CD8-positive, alpha-beta memory T cell (primary cell): Measurements from ENCODE around the gene EPHA1. TPM values are rescaled to one million over a fixed set of nuclear protein-coding genes. Genes with fewer than 3 reads are reported as not detected.
A peak's percentile ranks its signal among the peaks of the same experiment; 100 is the strongest.
"Not testable (repeated sequence)": the region's sequence is repeated elsewhere in the genome, so short reads cannot be mapped to it uniquely, and the experiment has no call there.

ENCODE experiments used
- CTCF ChIA-PET: fragments of 350-600 bp; sonication (Branson Sonifier 250); formaldehyde crosslinking; loops from one replicate; lab custom pipeline; 2021; ENCODE audit warnings: antibody characterized with exemption; lab: Charles Lee
- POLR2A ChIA-PET: fragments of 350-600 bp; sonication (Branson Sonifier 250); formaldehyde crosslinking; loops from one replicate; lab custom pipeline; 2021; ENCODE audit warnings: antibody characterized with exemption; lab: Charles Lee
- DNase-seq, 5 donors: peaks; one replicate each; pipeline versions ENCODE4 v3.0.0 to v3.0.0-alpha.2; 2020 to 2022; ENCODE audit warnings: mixed read lengths in 1 of 5
- H3K27ac ChIP-seq: one replicate; pipeline ENCODE4 v1.7.0; 2013; ENCODE audit warnings: low read depth, mild to moderate bottlenecking, low read length, moderate library complexity
- H3K27me3 ChIP-seq: 2 replicates; pipeline ENCODE4 v1.7.0; 2013; ENCODE audit warnings: low read length, mild to moderate bottlenecking; ENCODE audit not compliant: insufficient read depth, poor library complexity, severe bottlenecking
- H3K36me3 ChIP-seq: 2 replicates; pipeline ENCODE4 v1.7.0; 2013; ENCODE audit warnings: mild to moderate bottlenecking, low read length, moderate library complexity; ENCODE audit not compliant: insufficient read depth
- H3K4me1 ChIP-seq: 2 replicates; pipeline ENCODE4 v1.7.0; 2013; ENCODE audit warnings: mild to moderate bottlenecking, low read length, moderate library complexity; ENCODE audit not compliant: insufficient read depth
- H3K4me3 ChIP-seq: 2 replicates; pipeline ENCODE4 v1.7.0; 2013; ENCODE audit warnings: mild to moderate bottlenecking, low read length
- H3K9me3 ChIP-seq: 2 replicates; pipeline ENCODE4 v1.7.0; 2013; ENCODE audit warnings: mild to moderate bottlenecking, low read length
- H3K27ac Mint-ChIP-seq, 8 donors: one replicate each; pipeline ENCODE4 v1.8.0; 2020 to 2021; ENCODE audit warnings: mixed read lengths in 8 of 8, mild to moderate bottlenecking in 6 of 8, inconsistent platforms in 3 of 8, moderate library complexity in 3 of 8
- H3K27me3 Mint-ChIP-seq, 2 donors: one replicate each; pipeline ENCODE4 v1.8.0; 2020 to 2021; ENCODE audit warnings: mixed read lengths in 2 of 2, mild to moderate bottlenecking in 1 of 2, moderate library complexity in 1 of 2
- H3K36me3 Mint-ChIP-seq, 3 donors: one replicate each; pipeline ENCODE4 v1.8.0; 2020 to 2021; ENCODE audit warnings: mixed read lengths in 3 of 3, inconsistent platforms in 1 of 3, mild to moderate bottlenecking in 1 of 3
- H3K4me1 Mint-ChIP-seq, 3 donors: one replicate each; pipeline ENCODE4 v1.8.0; 2020 to 2021; ENCODE audit warnings: mixed read lengths in 3 of 3, inconsistent platforms in 1 of 3, mild to moderate bottlenecking in 1 of 3
- H3K4me3 Mint-ChIP-seq, 7 donors: one replicate each; pipeline ENCODE4 v1.8.0; 2020 to 2021; ENCODE audit warnings: mixed read lengths in 7 of 7, mild to moderate bottlenecking in 6 of 7, moderate library complexity in 4 of 7, inconsistent platforms in 2 of 7
- H3K9me3 Mint-ChIP-seq, 5 donors: one replicate each; pipeline ENCODE4 v1.8.0; 2020 to 2022; ENCODE audit warnings: mixed read lengths in 5 of 5, mild to moderate bottlenecking in 3 of 5, moderate library complexity in 2 of 5, inconsistent platforms in 1 of 5
- polyA plus RNA-seq: library from polyadenylated mRNA; unstranded; fragments of 300-500 nt; fragmentation: Illumina TruSeq; gene quantifications from one replicate; pipeline ENCODE4 v1.2.3, GENCODE V29; 2021
- total RNA-seq, 2 experiments: library from RNA; stranded (reverse); gene quantifications; one replicate each; pipeline ENCODE4 v1.2.3, GENCODE V29; 2021

Gene EPHA1
- total and polyA plus RNA-seq, 3 experiments from 2014 or later, result 2.8 to 4.6 (median 3.1) TPM

GRCh38 chr7:143417734-143418383, 9.2 kb upstream of the EPHA1 start:
- H3K27ac ChIP-seq, result no peak overlapping the region
- H3K4me3 Mint-ChIP-seq, result peak overlapping the region in 1 of 7 donors; percentile 73
- no peak overlapping the region for H3K4me3 ChIP-seq
- peaks cover 8 to 18% of the 10 kb centered on the region in 2 donors for H3K27me3 Mint-ChIP-seq
- H3K9me3 Mint-ChIP-seq, result peaks cover 0 to 2% (median 0%) of the 10 kb centered on the region in 5 donors
- peaks cover 0 to 5% (median 4%) of the 10 kb centered on the region in 3 donors for H3K4me1 Mint-ChIP-seq
- H3K36me3 Mint-ChIP-seq, result peaks cover 0 to 5% (median 5%) of the 10 kb centered on the region in 3 donors
- DNase-seq, result no peak
- H3K36me3 ChIP-seq, result no peaks in the 10 kb centered on the region
- H3K9me3 ChIP-seq, result no peaks in the 10 kb centered on the region
- POLR2A ChIA-PET, result no interaction called here
- no peaks in the 10 kb centered on the region for H3K4me1 ChIP-seq
- CTCF ChIA-PET, result interaction anchor here (0.7 to 5.8 kb wide), 9 partner anchors 9 to 199 kb away, joined by 3 to 67 read pairs (median 4); partner anchors contain the start of gene ZYX
- H3K27me3 ChIP-seq, result no peaks in the 10 kb centered on the region
- H3K27ac Mint-ChIP-seq, result no peak overlapping the region

- Mint-ChIP-seq H3K27ac (no peak overlapping the region), H3K4me3 (no peak overlapping the region), H3K9me3 (no peaks in the 10 kb centered on the region), H3K4me1 (peaks cover 0 to 5% (median 4%) of the 10 kb centered on the region in 3 donors), H3K27me3 (peaks cover 13 to 18% of the 10 kb centered on the region in 2 donors), H3K36me3 (peaks cover 0 to 5% (median 3%) of the 10 kb centered on the region in 3 donors)
- Histone ChIP-seq H3K4me3 (no peak overlapping the region), H3K9me3 (no peaks in the 10 kb centered on the region), H3K27ac (no peak overlapping the region), H3K27me3 (no peaks in the 10 kb centered on the region), H3K36me3 (no peaks in the 10 kb centered on the region), H3K4me1 (no peaks in the 10 kb centered on the region)
- DNase-seq, result peak in 2 of 5 donors; percentile 49 to 56
- ChIA-PET CTCF (interaction anchor here (0.7 to 5.8 kb wide), 24 partner anchors 9 to 197 kb away, joined by 3 to 67 read pairs (median 4); partner anchors contain the start of gene ZYX), POLR2A (interaction anchor here (0.6 to 0.7 kb wide), 2 partner anchors 36 to 197 kb away, joined by 3 to 13 read pairs; no protein-coding TSS in a partner anchor)
These were observed 8.0 kb upstream of the EPHA1 start for GRCh38 chr7:143416565-143417149.

- no peaks in the 10 kb centered on the region for H3K27me3 ChIP-seq
- no peak overlapping the region for H3K4me3 ChIP-seq
- Mint-ChIP-seq H3K27me3 (peaks cover 13 to 18% of the 10 kb centered on the region in 2 donors), H3K4me3 (no peak overlapping the region), H3K36me3 (peaks cover 0 to 3% (median 2%) of the 10 kb centered on the region in 3 donors), H3K27ac (no peak overlapping the region), H3K4me1 (peaks cover 0 to 5% (median 4%) of the 10 kb centered on the region in 3 donors), H3K9me3 (no peaks in the 10 kb centered on the region)
- no peaks in the 10 kb centered on the region for H3K36me3 ChIP-seq
- ChIA-PET POLR2A (no interaction called here), CTCF (interaction anchor here (0.8 to 5.8 kb wide), 17 partner anchors 11 to 174 kb away, joined by 3 to 67 read pairs (median 4); partner anchors contain the start of gene ZYX)
- DNase-seq, result no peak
- H3K9me3 ChIP-seq, result no peaks in the 10 kb centered on the region
- H3K27ac ChIP-seq, result no peak overlapping the region
- H3K4me1 ChIP-seq, result peaks cover 3% of the 10 kb centered on the region
These were observed 7.2 kb upstream of the EPHA1 start for GRCh38 chr7:143415742-143416397.

GRCh38 chr7:143415209-143415608, 6.6 kb upstream of the EPHA1 start:
- H3K4me3 ChIP-seq, DNase-seq, H3K9me3 ChIP-seq, H3K27ac Mint-ChIP-seq, H3K27me3 ChIP-seq, H3K9me3 Mint-ChIP-seq, H3K4me1 Mint-ChIP-seq, H3K27ac ChIP-seq, H3K4me1 ChIP-seq, H3K36me3 Mint-ChIP-seq, H3K36me3 ChIP-seq, H3K4me3 Mint-ChIP-seq: not testable (repeated sequence)
- peaks cover 13 to 18% of the 10 kb centered on the region in 2 donors for H3K27me3 Mint-ChIP-seq
- POLR2A ChIA-PET, result interaction anchor here (0.7 kb wide), 1 partner anchor 16 kb away, joined by 4 read pairs; no protein-coding TSS in a partner anchor
- CTCF ChIA-PET, result interaction anchor here (1.1 to 5.8 kb wide), 8 partner anchors 17 to 173 kb away, joined by 3 to 67 read pairs (median 8); partner anchors contain the start of gene ZYX

GRCh38 chr7:143413123-143413522, 4.5 kb upstream of the EPHA1 start:
- Mint-ChIP-seq H3K9me3 (no peaks in the 10 kb centered on the region), H3K36me3 (peaks cover 0 to 2% (median 0%) of the 10 kb centered on the region in 3 donors), H3K27me3 (peaks cover 18% of the 10 kb centered on the region in 2 donors), H3K27ac (peak overlapping the region in 1 of 8 donors; percentile 33), H3K4me1 (peaks cover 16 to 26% (median 19%) of the 10 kb centered on the region in 3 donors), H3K4me3 (no peak overlapping the region)
- POLR2A ChIA-PET, result no interaction called here
- Histone ChIP-seq H3K9me3 (no peaks in the 10 kb centered on the region), H3K4me1 (peaks cover 22% of the 10 kb centered on the region), H3K27ac (no peak overlapping the region), H3K36me3 (no peaks in the 10 kb centered on the region), H3K4me3 (no peak overlapping the region), H3K27me3 (no peaks in the 10 kb centered on the region)
- CTCF ChIA-PET, result interaction anchor here (1.4 kb wide), 1 partner anchor 41 kb away, joined by 3 read pairs; no protein-coding TSS in a partner anchor
- no peak for DNase-seq

- Mint-ChIP-seq H3K36me3 (peaks cover 0 to 5% (median 0%) of the 10 kb centered on the region in 3 donors), H3K27ac (no peak overlapping the region), H3K9me3 (no peaks in the 10 kb centered on the region), H3K4me1 (peaks cover 26 to 35% (median 28%) of the 10 kb centered on the region in 3 donors), H3K27me3 (peaks cover 18 to 21% of the 10 kb centered on the region in 2 donors), H3K4me3 (no peak overlapping the region)
- no peak overlapping the region for H3K4me3 ChIP-seq
- DNase-seq, result no peak
- no peaks in the 10 kb centered on the region for H3K27me3 ChIP-seq
- H3K4me1 ChIP-seq, result peaks cover 31% of the 10 kb centered on the region
- POLR2A ChIA-PET, result no interaction called here
- CTCF ChIA-PET, result interaction anchor here (1.4 kb wide), 1 partner anchor 40 kb away, joined by 3 read pairs; no protein-coding TSS in a partner anchor
- H3K27ac ChIP-seq, result no peak overlapping the region
- no peaks in the 10 kb centered on the region for H3K36me3 ChIP-seq
- H3K9me3 ChIP-seq, result no peaks in the 10 kb centered on the region
These were observed 3.5 kb upstream of the EPHA1 start for GRCh38 chr7:143411976-143412708.

- peaks cover 0 to 6% (median 0%) of the 10 kb centered on the region in 3 donors for H3K36me3 Mint-ChIP-seq
- Histone ChIP-seq H3K36me3 (no peaks in the 10 kb centered on the region), H3K4me1 (peaks cover 47% of the 10 kb centered on the region), H3K27me3 (no peaks in the 10 kb centered on the region), H3K27ac (no peak overlapping the region), H3K9me3 (no peaks in the 10 kb centered on the region), H3K4me3 (no peak overlapping the region)
- H3K4me3 Mint-ChIP-seq, result no peak overlapping the region
- no peaks in the 10 kb centered on the region for H3K9me3 Mint-ChIP-seq
- H3K27me3 Mint-ChIP-seq, result peaks cover 14 to 22% of the 10 kb centered on the region in 2 donors
- ChIA-PET CTCF (interaction anchor here (0.9 kb wide), 1 partner anchor 111 kb away, joined by 3 read pairs; no protein-coding TSS in a partner anchor), POLR2A (no interaction called here)
- peaks cover 38 to 47% (median 39%) of the 10 kb centered on the region in 3 donors for H3K4me1 Mint-ChIP-seq
- DNase-seq, result no peak
- peak overlapping the region in 2 of 8 donors; percentile 24 to 53 for H3K27ac Mint-ChIP-seq
These were observed 1.9 kb upstream of the EPHA1 start for GRCh38 chr7:143410521-143411004.
